H9 (cell line): Measurements from ENCODE around the gene MAST4. TPM values are rescaled to one million over a fixed set of nuclear protein-coding genes. Genes with fewer than 3 reads are reported as not detected.

Source experiments
- DNase-seq: peaks from one replicate; pipeline ENCODE4 v3.0.0-alpha.2; 2017
- H2AFZ ChIP-seq: one replicate; pipeline ENCODE4 v1.6.1; 2013; ENCODE audit warnings: mild to moderate bottlenecking, low read length, control low read depth, moderate library complexity
- H2AK5ac ChIP-seq: 2 replicates; pipeline ENCODE4 v1.6.1; 2013; ENCODE audit warnings: low read length, control low read depth, mixed read lengths; ENCODE audit not compliant: insufficient read length
- H2BK120ac ChIP-seq: one replicate; pipeline ENCODE4 v1.6.1; 2013; ENCODE audit warnings: low read depth, mild to moderate bottlenecking, low read length, control low read depth, inconsistent platforms; ENCODE audit not compliant: poor library complexity, severe bottlenecking
- H2BK12ac ChIP-seq: 2 replicates; pipeline ENCODE4 v1.6.1; 2013; ENCODE audit warnings: low read length, control low read depth, mixed read lengths, low read depth; ENCODE audit not compliant: insufficient read length
- H2BK15ac ChIP-seq: 2 replicates; pipeline ENCODE4 v1.6.1; 2013; ENCODE audit warnings: low read depth, low read length, control low read depth
- H2BK20ac ChIP-seq: one replicate; pipeline ENCODE4 v1.6.1; 2013; ENCODE audit warnings: low read depth, mild to moderate bottlenecking, low read length, control low read depth, inconsistent platforms; ENCODE audit not compliant: poor library complexity, severe bottlenecking
- H2BK5ac ChIP-seq: 2 replicates; pipeline ENCODE4 v1.6.1; 2013; ENCODE audit warnings: low read length, control low read depth, mixed read lengths; ENCODE audit not compliant: insufficient read length
- H3K14ac ChIP-seq: 2 replicates; pipeline ENCODE4 v1.6.1; 2013; ENCODE audit warnings: low read length, control low read depth; ENCODE audit not compliant: insufficient read depth
- H3K18ac ChIP-seq: 2 replicates; pipeline ENCODE4 v1.6.1; 2013; ENCODE audit warnings: low read depth, mild to moderate bottlenecking, mixed read lengths, low read length, control low read depth; ENCODE audit not compliant: insufficient read length
- H3K23ac ChIP-seq: 2 replicates; pipeline ENCODE4 v1.6.1; 2013; ENCODE audit warnings: low read length, control low read depth, mixed read lengths, low read depth; ENCODE audit not compliant: insufficient read length
- H3K23me2 ChIP-seq: 2 replicates; pipeline ENCODE4 v1.6.1; 2013; ENCODE audit warnings: low read depth, mild to moderate bottlenecking, mixed read lengths, low read length, control low read depth; ENCODE audit not compliant: insufficient read length, poor library complexity, severe bottlenecking
- H3K27ac ChIP-seq: 2 replicates; pipeline ENCODE4 v1.5.1; 2013; ENCODE audit warnings: low read length, control low read depth, mixed read lengths, low read depth; ENCODE audit not compliant: insufficient read length
- H3K27me3 ChIP-seq: 2 replicates; pipeline ENCODE4 v1.6.1; 2013; ENCODE audit warnings: low read length, control low read depth, inconsistent platforms; ENCODE audit not compliant: insufficient read depth
- H3K4ac ChIP-seq: 2 replicates; pipeline ENCODE4 v1.6.1; 2013; ENCODE audit warnings: low read depth, mild to moderate bottlenecking, control low read depth, inconsistent platforms, low read length, moderate library complexity
- H3K4me1 ChIP-seq: 2 replicates; pipeline ENCODE4 v1.6.1; 2013; ENCODE audit warnings: low read length, control low read depth, inconsistent platforms; ENCODE audit not compliant: insufficient read depth
- H3K4me2 ChIP-seq: 2 replicates; pipeline ENCODE4 v1.6.1; 2013; ENCODE audit warnings: low read length, control low read depth, mixed read lengths; ENCODE audit not compliant: insufficient read length, insufficient read depth
- H3K56ac ChIP-seq: 2 replicates; pipeline ENCODE4 v1.6.1; 2013; ENCODE audit warnings: low read depth, mild to moderate bottlenecking, mixed read lengths, low read length, control low read depth; ENCODE audit not compliant: insufficient read length
- H3K79me1 ChIP-seq: 2 replicates; pipeline ENCODE4 v1.6.1; 2013; ENCODE audit warnings: low read depth, mild to moderate bottlenecking, moderate library complexity, low read length, control low read depth, inconsistent platforms; ENCODE audit not compliant: insufficient read depth, poor library complexity, severe bottlenecking
- H3K79me2 ChIP-seq: 2 replicates; pipeline ENCODE4 v1.6.1; 2013; ENCODE audit warnings: low read length, control low read depth, inconsistent platforms; ENCODE audit not compliant: insufficient read depth
- H3K9ac ChIP-seq: 2 replicates; pipeline ENCODE4 v1.6.1; 2013; ENCODE audit warnings: low read length, control low read depth, mixed read lengths; ENCODE audit not compliant: insufficient read length; ENCODE audit errors: extremely low read depth
- H3K9me3 ChIP-seq: one replicate; pipeline ENCODE4 v1.6.1; 2013; ENCODE audit warnings: low read depth, low read length, inconsistent platforms; ENCODE audit not compliant: control insufficient read depth
- H3T11ph ChIP-seq: one replicate; pipeline ENCODE4 v1.6.1; 2013; ENCODE audit warnings: mild to moderate bottlenecking, low read length, control low read depth, inconsistent platforms
- H4K20me1 ChIP-seq: one replicate; pipeline ENCODE4 v1.6.1; 2013; ENCODE audit not compliant: control insufficient read depth, insufficient read length, insufficient read depth
- H4K5ac ChIP-seq: 2 replicates; pipeline ENCODE4 v1.6.1; 2013; ENCODE audit warnings: low read depth, mild to moderate bottlenecking, mixed read lengths, low read length, control low read depth; ENCODE audit not compliant: insufficient read length
- H4K8ac ChIP-seq: replicated peaks from 2 replicates; pipeline ENCODE4 v1.6.1; 2013; ENCODE audit warnings: low read length, control low read depth, mixed read lengths, low read depth; ENCODE audit not compliant: insufficient read length
- H4K91ac ChIP-seq: 2 replicates; pipeline ENCODE4 v1.6.1; 2013; ENCODE audit warnings: low read depth, mild to moderate bottlenecking, moderate library complexity, mixed read lengths, low read length, control low read depth; ENCODE audit not compliant: insufficient read length
- H3K27ac Mint-ChIP-seq, 3 experiments: 2 replicates in 2 of 3; 3 replicates in 1 of 3; pipeline ENCODE4 v1.8.0; 2020 to 2021; ENCODE audit warnings: mixed read lengths in 3 of 3, mild to moderate bottlenecking in 1 of 3, moderate library complexity in 1 of 3
- H3K27me3 Mint-ChIP-seq: 2 replicates; pipeline ENCODE4 v1.8.0; 2021; ENCODE audit warnings: low read depth, mild to moderate bottlenecking, moderate library complexity, mixed read lengths
- H3K36me3 Mint-ChIP-seq, 3 experiments: 2 replicates in 2 of 3; 3 replicates in 1 of 3; pipeline ENCODE4 v1.8.0; 2020 to 2021; ENCODE audit warnings: low read depth in 3 of 3, mixed read lengths in 3 of 3; ENCODE audit not compliant: insufficient read depth in 1 of 3
- H3K4me1 Mint-ChIP-seq, 2 experiments: 2 replicates each; pipeline ENCODE4 v1.8.0; 2020; ENCODE audit warnings: mixed read lengths in 2 of 2
- H3K4me3 Mint-ChIP-seq, 2 experiments: 2 replicates in 1 of 2; 3 replicates in 1 of 2; pipeline ENCODE4 v1.8.0; 2020 to 2021; ENCODE audit warnings: mild to moderate bottlenecking in 2 of 2, mixed read lengths in 2 of 2, moderate library complexity in 1 of 2
- H3K9me3 Mint-ChIP-seq, 2 experiments: 2 replicates in 1 of 2; 3 replicates in 1 of 2; pipeline ENCODE4 v1.8.0; 2020; ENCODE audit warnings: mild to moderate bottlenecking in 2 of 2, mixed read lengths in 2 of 2, moderate library complexity in 1 of 2
- CTCF ChIP-seq: fragments of 200-600 bp; sonication (generic); conservative IDR thresholded peaks from 3 replicates; pipeline ENCODE4 v1.8.0; 2021; ENCODE audit warnings: antibody characterized with exemption, mild to moderate bottlenecking
- WGBS: extraction: QIAGEN DNeasy Blood & Tissue Kit; methylation state at CpG from one replicate; pipeline ENCODE4 v1.1.7; 2013; ENCODE audit warnings: missing lambda C conversion rate, low lambda C conversion rate, mixed read lengths; ENCODE audit not compliant: insufficient read length; ENCODE audit errors: extremely low coverage; 5-methylcytosine and 5-hydroxymethylcytosine counted together
- total RNA-seq: library from RNA; stranded (reverse); gene quantifications from 2 replicates; pipeline ENCODE4 v1.2.1, GENCODE V29; 2021

MAST4 gene
- total RNA-seq, 1 experiment from 2014 or later, result 3.7 TPM

DNA sequence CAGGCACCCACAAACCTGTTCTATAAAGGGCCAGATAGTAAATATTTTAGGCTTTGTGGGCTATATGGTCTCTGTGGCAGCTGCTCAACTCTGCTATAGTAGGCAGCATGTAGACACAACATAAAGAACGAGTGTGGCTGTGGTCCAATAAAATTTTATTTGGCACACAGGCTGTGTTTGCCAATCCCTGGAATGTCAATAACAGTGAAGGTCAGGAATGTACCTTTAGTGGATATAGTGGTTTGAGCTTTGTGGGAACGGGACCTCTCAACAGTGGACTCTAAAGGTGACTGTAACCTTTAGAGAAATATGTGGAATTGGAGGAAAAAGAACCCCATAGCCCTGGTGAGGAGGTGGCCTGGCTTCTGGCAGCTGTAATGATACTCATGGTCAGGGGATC is 145.2 kb downstream of the MAST4 start:
- Mint-ChIP-seq H3K36me3 (no peaks in the 10 kb centered on the region; a peak in 1 of 7 replicates), H3K4me1 (no peaks in the 10 kb centered on the region), H3K9me3 (no peaks in the 10 kb centered on the region), H3K27ac (peak overlapping the region in 1 of 3 experiments; percentile 68; a peak in 2 of 7 replicates), H3K27me3 (no peaks in the 10 kb centered on the region; the same call in none of the 2 replicates), H3K4me3 (no peak overlapping the region)
- Histone ChIP-seq H2BK15ac (no peak overlapping the region), H3K4ac (no peak overlapping the region), H3T11ph (no peak overlapping the region), H4K5ac (no peak overlapping the region), H2BK120ac (no peak overlapping the region), H3K4me1 (no peaks in the 10 kb centered on the region), H3K79me1 (no peaks in the 10 kb centered on the region), H4K20me1 (no peaks in the 10 kb centered on the region), H2BK12ac (no peak overlapping the region), H3K27ac (no peak overlapping the region), H4K91ac (no peak overlapping the region), H3K27me3 (no peaks in the 10 kb centered on the region), H2BK20ac (no peak overlapping the region), H2AK5ac (no peak overlapping the region), H3K23me2 (no peaks in the 10 kb centered on the region), H3K9me3 (no peaks in the 10 kb centered on the region), H3K79me2 (no peaks in the 10 kb centered on the region), H2BK5ac (no peak overlapping the region), H3K14ac (no peak overlapping the region), H4K8ac (no peak overlapping the region), H2AFZ (no peak overlapping the region), H3K23ac (no peak overlapping the region), H3K18ac (no peak overlapping the region), H3K4me2 (no peak overlapping the region), H3K9ac (no peak overlapping the region), H3K56ac (no peak overlapping the region)
- no CpG with 5 or more reads among the region's 2 CpGs for WGBS
- DNase-seq, result no peak
- no peak for TF ChIP-seq CTCF
